WTC11 (cell line): Measurements from ENCODE around the gene NUB1. TPM values are rescaled to one million over a fixed set of nuclear protein-coding genes. Genes with fewer than 3 reads are reported as not detected.

Experiments used
- ATAC-seq: fragments of 200-7000 bp; cut with Tn5 transposase; 2 replicates; pipeline ENCODE4 v1.10.0; 2021; ENCODE audit warnings: mild to moderate bottlenecking, moderate library complexity
- CTCF ChIA-PET: fragments of 300-600 bp; sonication (Branson Sonifier 250); formaldehyde crosslinking; loops from one replicate; lab custom pipeline; 2021; ENCODE audit warnings: antibody characterized with exemption; lab: Charles Lee
- POLR2A ChIA-PET: fragments of 350-600 bp; sonication (Branson Sonifier 250); formaldehyde crosslinking; loops from one replicate; lab custom pipeline; 2021; ENCODE audit warnings: antibody characterized with exemption; lab: Charles Lee
- DNase-seq: peaks from one replicate; pipeline ENCODE4 v3.0.0; 2021; ENCODE audit warnings: low spot score
- H3K27ac Mint-ChIP-seq: 2 replicates; pipeline ENCODE4 v1.8.0; 2021; ENCODE audit warnings: mixed read lengths
- H3K27me3 Mint-ChIP-seq: 2 replicates; pipeline ENCODE4 v1.8.0; 2021; ENCODE audit warnings: low read depth, mild to moderate bottlenecking, moderate library complexity, mixed read lengths
- H3K36me3 Mint-ChIP-seq: 2 replicates; pipeline ENCODE4 v1.8.0; 2021; ENCODE audit warnings: mixed read lengths
- H3K4me1 Mint-ChIP-seq: 2 replicates; pipeline ENCODE4 v1.8.0; 2022; ENCODE audit warnings: mixed read lengths
- H3K4me3 Mint-ChIP-seq: 2 replicates; pipeline ENCODE4 v1.8.0; 2021; ENCODE audit warnings: mild to moderate bottlenecking, moderate library complexity, mixed read lengths
- H3K9me3 Mint-ChIP-seq: 2 replicates; pipeline ENCODE4 v1.8.0; 2021; ENCODE audit warnings: mixed read lengths
- CREM ChIP-seq: sonication (generic); formaldehyde crosslinking; IDR thresholded peaks from 2 replicates; pipeline ENCODE4 v1.8.1; 2022; ENCODE audit warnings: mild to moderate bottlenecking, missing genetic modification reagents, moderate library complexity
- ELF4 ChIP-seq: sonication (generic); formaldehyde crosslinking; IDR thresholded peaks from 2 replicates; pipeline ENCODE4 v1.8.1; 2022; ENCODE audit warnings: low read depth, mild to moderate bottlenecking, moderate library complexity, missing genetic modification reagents
- FOXJ3 ChIP-seq: sonication (generic); formaldehyde crosslinking; IDR thresholded peaks from 2 replicates; pipeline ENCODE4 v1.9.0; 2021; ENCODE audit warnings: missing genetic modification reagents, mild to moderate bottlenecking, borderline replicate concordance
- GRHL2 ChIP-seq: fragments of 250-450 bp; sonication (Bioruptor Pico); IDR thresholded peaks from 2 replicates; pipeline ENCODE4 v1.8.0; 2022; ENCODE audit warnings: mild to moderate bottlenecking, moderate library complexity; ENCODE audit not compliant: insufficient replicate concordance, severe bottlenecking
- GTF2I ChIP-seq: fragments of 250-450 bp; sonication (Bioruptor Pico); conservative IDR thresholded peaks from 2 replicates; pipeline ENCODE4 v1.4.0; 2021; ENCODE audit warnings: mild to moderate bottlenecking
- MXD4 ChIP-seq: fragments of 250-450 bp; sonication (Bioruptor Pico); IDR thresholded peaks from 2 replicates; pipeline ENCODE4 v1.8.0; 2021; ENCODE audit warnings: mild to moderate bottlenecking, moderate library complexity, borderline replicate concordance
- OVOL2 ChIP-seq: fragments of 250-450 bp; sonication (Bioruptor Pico); IDR thresholded peaks from 2 replicates; pipeline ENCODE4 v1.9.0; 2021; ENCODE audit warnings: mild to moderate bottlenecking, borderline replicate concordance
- PRRX2 ChIP-seq: fragments of 250-450 bp; sonication (Bioruptor Pico); IDR thresholded peaks from 2 replicates; pipeline ENCODE4 v1.8.0; 2021; ENCODE audit warnings: mild to moderate bottlenecking
- TEAD1 ChIP-seq: sonication (generic); formaldehyde crosslinking; IDR thresholded peaks from 2 replicates; pipeline ENCODE4 v1.8.0; 2022; ENCODE audit warnings: mild to moderate bottlenecking, missing genetic modification reagents
- TP53 ChIP-seq: sonication (generic); formaldehyde crosslinking; IDR thresholded peaks from 2 replicates; pipeline ENCODE4 v1.8.1; 2023; ENCODE audit warnings: mild to moderate bottlenecking, missing genetic modification reagents
- ZNF121 ChIP-seq: sonication (generic); formaldehyde crosslinking; IDR thresholded peaks from 2 replicates; pipeline ENCODE4 v1.8.0; 2023; ENCODE audit warnings: missing genetic modification reagents
- ZNF219 ChIP-seq: sonication (generic); formaldehyde crosslinking; IDR thresholded peaks from 2 replicates; pipeline ENCODE4 v1.8.0; 2023; ENCODE audit warnings: missing genetic modification reagents, mild to moderate bottlenecking, borderline replicate concordance
- total RNA-seq: library from RNA; stranded (reverse); gene quantifications from 3 replicates; pipeline ENCODE4 v1.2.3, GENCODE V29; 2021
- TF ChIP-seq, protein P1 (sequence below): sonication (generic); formaldehyde crosslinking; IDR thresholded peaks from 2 replicates; pipeline ENCODE4 v1.8.1; 2023; ENCODE audit warnings: mild to moderate bottlenecking, moderate library complexity, missing genetic modification reagents
- TF ChIP-seq, protein P2 (sequence below): sonication (generic); formaldehyde crosslinking; IDR thresholded peaks from 2 replicates; pipeline ENCODE4 v1.8.1; 2023; ENCODE audit warnings: mild to moderate bottlenecking, missing genetic modification reagents, borderline replicate concordance
- TF ChIP-seq, protein P3 (sequence below): fragments of 250-450 bp; sonication (Bioruptor Pico); IDR thresholded peaks from 2 replicates; pipeline ENCODE4 v1.8.0; 2021; ENCODE audit warnings: mild to moderate bottlenecking
- TF ChIP-seq, protein P4 (sequence below): sonication (generic); formaldehyde crosslinking; IDR thresholded peaks from 2 replicates; pipeline ENCODE4 v1.8.0; 2022; ENCODE audit warnings: mild to moderate bottlenecking, missing genetic modification reagents
- TF ChIP-seq, protein P5 (sequence below): sonication (generic); formaldehyde crosslinking; conservative IDR thresholded peaks from 2 replicates; pipeline ENCODE4 v1.8.1; 2023; ENCODE audit warnings: mild to moderate bottlenecking, low read depth, missing genetic modification reagents, moderate library complexity
- TF ChIP-seq, protein P6 (sequence below): sonication (generic); formaldehyde crosslinking; IDR thresholded peaks from 2 replicates; pipeline ENCODE4 v1.8.0; 2023; ENCODE audit warnings: missing genetic modification reagents
- TF ChIP-seq, protein P7 (sequence below): sonication (generic); formaldehyde crosslinking; IDR thresholded peaks from 2 replicates; pipeline ENCODE4 v1.8.1; 2023; ENCODE audit warnings: mild to moderate bottlenecking, missing genetic modification reagents
- TF ChIP-seq, protein P8 (sequence below): sonication (generic); formaldehyde crosslinking; IDR thresholded peaks from 2 replicates; pipeline ENCODE4 v1.8.1; 2023; ENCODE audit warnings: mild to moderate bottlenecking, missing genetic modification reagents, moderate library complexity
- TF ChIP-seq, protein P9 (sequence below): sonication (generic); formaldehyde crosslinking; IDR thresholded peaks from 2 replicates; pipeline ENCODE4 v1.8.1; 2023; ENCODE audit warnings: mild to moderate bottlenecking, missing genetic modification reagents, moderate library complexity

Gene NUB1
- total RNA-seq, 1 experiment from 2014 or later = 38.3 TPM

DNA sequence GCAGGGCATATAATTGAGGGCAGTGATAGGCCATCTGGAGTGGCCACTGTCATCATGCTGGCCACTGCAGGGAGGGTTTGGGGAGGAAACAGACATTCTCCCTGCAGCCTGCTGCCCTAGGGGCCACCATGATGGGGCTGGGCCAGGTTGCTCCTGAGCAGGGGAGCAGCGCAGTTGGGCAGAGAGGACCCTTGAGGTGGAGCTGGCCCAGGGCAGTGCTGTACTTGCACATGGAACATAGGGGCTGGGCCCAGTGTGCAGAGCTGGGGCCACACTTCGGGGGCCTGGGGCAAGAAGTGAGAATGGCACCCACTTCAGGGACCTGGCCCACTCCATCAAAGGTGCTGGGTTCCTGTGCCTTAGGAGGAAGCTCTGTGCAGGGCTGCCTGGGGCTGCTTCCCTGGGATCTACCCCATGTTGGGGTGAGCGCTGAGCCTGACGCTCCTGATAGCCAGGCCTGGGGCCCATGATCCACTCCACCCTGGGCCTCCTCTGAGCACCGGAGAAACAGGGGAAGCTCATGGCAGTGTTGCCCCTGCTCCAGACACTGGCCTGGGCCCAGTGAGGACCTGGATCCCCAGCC lies 21.3 kb upstream of the NUB1 start (continued):
- TF ChIP-seq, protein P1, sequence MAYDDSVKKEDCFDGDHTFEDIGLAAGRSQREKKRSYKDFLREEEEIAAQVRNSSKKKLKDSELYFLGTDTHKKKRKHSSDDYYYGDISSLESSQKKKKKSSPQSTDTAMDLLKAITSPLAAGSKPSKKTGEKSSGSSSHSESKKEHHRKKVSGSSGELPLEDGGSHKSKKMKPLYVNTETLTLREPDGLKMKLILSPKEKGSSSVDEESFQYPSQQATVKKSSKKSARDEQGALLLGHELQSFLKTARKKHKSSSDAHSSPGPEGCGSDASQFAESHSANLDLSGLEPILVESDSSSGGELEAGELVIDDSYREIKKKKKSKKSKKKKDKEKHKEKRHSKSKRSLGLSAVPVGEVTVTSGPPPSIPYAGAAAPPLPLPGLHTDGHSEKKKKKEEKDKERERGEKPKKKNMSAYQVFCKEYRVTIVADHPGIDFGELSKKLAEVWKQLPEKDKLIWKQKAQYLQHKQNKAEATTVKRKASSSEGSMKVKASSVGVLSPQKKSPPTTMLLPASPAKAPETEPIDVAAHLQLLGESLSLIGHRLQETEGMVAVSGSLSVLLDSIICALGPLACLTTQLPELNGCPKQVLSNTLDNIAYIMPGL (CRISPR knock-in tag) = no peak
- TF ChIP-seq, protein P2, sequence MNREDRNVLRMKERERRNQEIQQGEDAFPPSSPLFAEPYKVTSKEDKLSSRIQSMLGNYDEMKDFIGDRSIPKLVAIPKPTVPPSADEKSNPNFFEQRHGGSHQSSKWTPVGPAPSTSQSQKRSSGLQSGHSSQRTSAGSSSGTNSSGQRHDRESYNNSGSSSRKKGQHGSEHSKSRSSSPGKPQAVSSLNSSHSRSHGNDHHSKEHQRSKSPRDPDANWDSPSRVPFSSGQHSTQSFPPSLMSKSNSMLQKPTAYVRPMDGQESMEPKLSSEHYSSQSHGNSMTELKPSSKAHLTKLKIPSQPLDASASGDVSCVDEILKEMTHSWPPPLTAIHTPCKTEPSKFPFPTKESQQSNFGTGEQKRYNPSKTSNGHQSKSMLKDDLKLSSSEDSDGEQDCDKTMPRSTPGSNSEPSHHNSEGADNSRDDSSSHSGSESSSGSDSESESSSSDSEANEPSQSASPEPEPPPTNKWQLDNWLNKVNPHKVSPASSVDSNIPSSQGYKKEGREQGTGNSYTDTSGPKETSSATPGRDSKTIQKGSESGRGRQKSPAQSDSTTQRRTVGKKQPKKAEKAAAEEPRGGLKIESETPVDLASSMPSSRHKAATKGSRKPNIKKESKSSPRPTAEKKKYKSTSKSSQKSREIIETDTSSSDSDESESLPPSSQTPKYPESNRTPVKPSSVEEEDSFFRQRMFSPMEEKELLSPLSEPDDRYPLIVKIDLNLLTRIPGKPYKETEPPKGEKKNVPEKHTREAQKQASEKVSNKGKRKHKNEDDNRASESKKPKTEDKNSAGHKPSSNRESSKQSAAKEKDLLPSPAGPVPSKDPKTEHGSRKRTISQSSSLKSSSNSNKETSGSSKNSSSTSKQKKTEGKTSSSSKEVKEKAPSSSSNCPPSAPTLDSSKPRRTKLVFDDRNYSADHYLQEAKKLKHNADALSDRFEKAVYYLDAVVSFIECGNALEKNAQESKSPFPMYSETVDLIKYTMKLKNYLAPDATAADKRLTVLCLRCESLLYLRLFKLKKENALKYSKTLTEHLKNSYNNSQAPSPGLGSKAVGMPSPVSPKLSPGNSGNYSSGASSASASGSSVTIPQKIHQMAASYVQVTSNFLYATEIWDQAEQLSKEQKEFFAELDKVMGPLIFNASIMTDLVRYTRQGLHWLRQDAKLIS = no peak
- TF ChIP-seq FOXJ3 (no peak), ELF4 (CRISPR knock-in tag) (no peak)
- TF ChIP-seq, protein P3, sequence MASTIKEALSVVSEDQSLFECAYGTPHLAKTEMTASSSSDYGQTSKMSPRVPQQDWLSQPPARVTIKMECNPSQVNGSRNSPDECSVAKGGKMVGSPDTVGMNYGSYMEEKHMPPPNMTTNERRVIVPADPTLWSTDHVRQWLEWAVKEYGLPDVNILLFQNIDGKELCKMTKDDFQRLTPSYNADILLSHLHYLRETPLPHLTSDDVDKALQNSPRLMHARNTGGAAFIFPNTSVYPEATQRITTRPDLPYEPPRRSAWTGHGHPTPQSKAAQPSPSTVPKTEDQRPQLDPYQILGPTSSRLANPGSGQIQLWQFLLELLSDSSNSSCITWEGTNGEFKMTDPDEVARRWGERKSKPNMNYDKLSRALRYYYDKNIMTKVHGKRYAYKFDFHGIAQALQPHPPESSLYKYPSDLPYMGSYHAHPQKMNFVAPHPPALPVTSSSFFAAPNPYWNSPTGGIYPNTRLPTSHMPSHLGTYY (CRISPR knock-in tag) = no peak
- TF ChIP-seq, all 79 proteins: peak for 0

DNA sequence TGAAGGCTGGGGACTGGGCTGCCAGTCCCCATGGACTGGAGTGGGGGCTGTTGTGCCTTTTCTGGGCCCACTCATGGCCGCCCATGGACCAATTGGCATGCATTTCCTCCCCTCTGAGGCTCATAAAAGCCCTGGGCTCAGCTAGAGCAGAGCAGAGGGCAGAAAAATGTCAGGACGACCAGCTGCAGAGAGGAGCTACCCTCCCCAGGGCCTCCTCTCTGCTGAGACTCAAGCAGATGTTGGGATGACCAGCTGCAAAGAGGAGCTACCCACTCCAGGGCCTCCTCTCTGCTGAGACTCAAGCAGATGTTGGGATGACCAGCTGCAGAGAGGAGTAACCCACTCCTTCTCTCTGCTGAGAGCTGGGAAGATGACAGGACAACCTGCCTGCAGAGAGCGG lies 20.3 kb upstream of the NUB1 start:
- CTCF ChIA-PET = interaction anchor here (1.3 to 4.0 kb wide), 4 partner anchors 10 to 127 kb away, joined by 4 to 15 read pairs (median 6); partner anchors contain the start of gene NUB1
- peaks cover 9% of the 10 kb centered on the region for H3K27me3 Mint-ChIP-seq
- peaks cover 25% of the 10 kb centered on the region for H3K9me3 Mint-ChIP-seq
- no peak for ATAC-seq
- POLR2A ChIA-PET = no interaction called here
- H3K36me3 Mint-ChIP-seq = peaks cover 8% of the 10 kb centered on the region
- H3K4me3 Mint-ChIP-seq = no peak overlapping the region
- no peak overlapping the region for H3K27ac Mint-ChIP-seq
- H3K4me1 Mint-ChIP-seq = 0 out of 2 replicates have a peak, but pooled peaks cover 5% of the 10 kb centered on the region
- DNase-seq = no peak
- TF ChIP-seq ELF4 (CRISPR knock-in tag) (no peak), GRHL2 (CRISPR knock-in tag) (no peak), MXD4 (no peak), ZNF219 (CRISPR knock-in tag) (no peak), OVOL2 (CRISPR knock-in tag) (no peak), GTF2I (CRISPR knock-in tag) (no peak), PRRX2 (CRISPR knock-in tag) (no peak), TP53 (CRISPR knock-in tag) (no peak), ZNF121 (no peak), CREM (CRISPR knock-in tag) (no peak), TEAD1 (no peak)
- TF ChIP-seq, protein P4, sequence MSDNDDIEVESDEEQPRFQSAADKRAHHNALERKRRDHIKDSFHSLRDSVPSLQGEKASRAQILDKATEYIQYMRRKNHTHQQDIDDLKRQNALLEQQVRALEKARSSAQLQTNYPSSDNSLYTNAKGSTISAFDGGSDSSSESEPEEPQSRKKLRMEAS = no peak
- TF ChIP-seq, protein P5, sequence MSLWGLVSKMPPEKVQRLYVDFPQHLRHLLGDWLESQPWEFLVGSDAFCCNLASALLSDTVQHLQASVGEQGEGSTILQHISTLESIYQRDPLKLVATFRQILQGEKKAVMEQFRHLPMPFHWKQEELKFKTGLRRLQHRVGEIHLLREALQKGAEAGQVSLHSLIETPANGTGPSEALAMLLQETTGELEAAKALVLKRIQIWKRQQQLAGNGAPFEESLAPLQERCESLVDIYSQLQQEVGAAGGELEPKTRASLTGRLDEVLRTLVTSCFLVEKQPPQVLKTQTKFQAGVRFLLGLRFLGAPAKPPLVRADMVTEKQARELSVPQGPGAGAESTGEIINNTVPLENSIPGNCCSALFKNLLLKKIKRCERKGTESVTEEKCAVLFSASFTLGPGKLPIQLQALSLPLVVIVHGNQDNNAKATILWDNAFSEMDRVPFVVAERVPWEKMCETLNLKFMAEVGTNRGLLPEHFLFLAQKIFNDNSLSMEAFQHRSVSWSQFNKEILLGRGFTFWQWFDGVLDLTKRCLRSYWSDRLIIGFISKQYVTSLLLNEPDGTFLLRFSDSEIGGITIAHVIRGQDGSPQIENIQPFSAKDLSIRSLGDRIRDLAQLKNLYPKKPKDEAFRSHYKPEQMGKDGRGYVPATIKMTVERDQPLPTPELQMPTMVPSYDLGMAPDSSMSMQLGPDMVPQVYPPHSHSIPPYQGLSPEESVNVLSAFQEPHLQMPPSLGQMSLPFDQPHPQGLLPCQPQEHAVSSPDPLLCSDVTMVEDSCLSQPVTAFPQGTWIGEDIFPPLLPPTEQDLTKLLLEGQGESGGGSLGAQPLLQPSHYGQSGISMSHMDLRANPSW = no peak
- TF ChIP-seq, protein P6, sequence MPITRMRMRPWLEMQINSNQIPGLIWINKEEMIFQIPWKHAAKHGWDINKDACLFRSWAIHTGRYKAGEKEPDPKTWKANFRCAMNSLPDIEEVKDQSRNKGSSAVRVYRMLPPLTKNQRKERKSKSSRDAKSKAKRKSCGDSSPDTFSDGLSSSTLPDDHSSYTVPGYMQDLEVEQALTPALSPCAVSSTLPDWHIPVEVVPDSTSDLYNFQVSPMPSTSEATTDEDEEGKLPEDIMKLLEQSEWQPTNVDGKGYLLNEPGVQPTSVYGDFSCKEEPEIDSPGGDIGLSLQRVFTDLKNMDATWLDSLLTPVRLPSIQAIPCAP = no peak
- TF ChIP-seq, protein P7, sequence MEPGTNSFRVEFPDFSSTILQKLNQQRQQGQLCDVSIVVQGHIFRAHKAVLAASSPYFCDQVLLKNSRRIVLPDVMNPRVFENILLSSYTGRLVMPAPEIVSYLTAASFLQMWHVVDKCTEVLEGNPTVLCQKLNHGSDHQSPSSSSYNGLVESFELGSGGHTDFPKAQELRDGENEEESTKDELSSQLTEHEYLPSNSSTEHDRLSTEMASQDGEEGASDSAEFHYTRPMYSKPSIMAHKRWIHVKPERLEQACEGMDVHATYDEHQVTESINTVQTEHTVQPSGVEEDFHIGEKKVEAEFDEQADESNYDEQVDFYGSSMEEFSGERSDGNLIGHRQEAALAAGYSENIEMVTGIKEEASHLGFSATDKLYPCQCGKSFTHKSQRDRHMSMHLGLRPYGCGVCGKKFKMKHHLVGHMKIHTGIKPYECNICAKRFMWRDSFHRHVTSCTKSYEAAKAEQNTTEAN = no peak
- TF ChIP-seq, protein P8, sequence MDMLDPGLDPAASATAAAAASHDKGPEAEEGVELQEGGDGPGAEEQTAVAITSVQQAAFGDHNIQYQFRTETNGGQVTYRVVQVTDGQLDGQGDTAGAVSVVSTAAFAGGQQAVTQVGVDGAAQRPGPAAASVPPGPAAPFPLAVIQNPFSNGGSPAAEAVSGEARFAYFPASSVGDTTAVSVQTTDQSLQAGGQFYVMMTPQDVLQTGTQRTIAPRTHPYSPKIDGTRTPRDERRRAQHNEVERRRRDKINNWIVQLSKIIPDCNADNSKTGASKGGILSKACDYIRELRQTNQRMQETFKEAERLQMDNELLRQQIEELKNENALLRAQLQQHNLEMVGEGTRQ (CRISPR knock-in tag) = no peak
- TF ChIP-seq, protein P9, sequence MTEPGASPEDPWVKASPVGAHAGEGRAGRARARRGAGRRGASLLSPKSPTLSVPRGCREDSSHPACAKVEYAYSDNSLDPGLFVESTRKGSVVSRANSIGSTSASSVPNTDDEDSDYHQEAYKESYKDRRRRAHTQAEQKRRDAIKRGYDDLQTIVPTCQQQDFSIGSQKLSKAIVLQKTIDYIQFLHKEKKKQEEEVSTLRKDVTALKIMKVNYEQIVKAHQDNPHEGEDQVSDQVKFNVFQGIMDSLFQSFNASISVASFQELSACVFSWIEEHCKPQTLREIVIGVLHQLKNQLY (CRISPR knock-in tag) = no peak
